ENCODE measurements around the gene ZNF263.

- TF ChIP-seq POLR2A (IDR thresholded peaks at IDR 0.05; ENCODE audit: insufficient read depth in 1 of 2, low read depth in 2 of 2, low read length in 2 of 2) (no peak), CTCF (CRISPR knock-in tag; IDR thresholded peaks at IDR 0.05) (no peak), ZNF549 (CRISPR knock-in tag; IDR thresholded peaks at IDR 0.05) (no peak), RFXANK (CRISPR knock-in tag; IDR thresholded peaks at IDR 0.05) (no peak), ZNF282 (IDR thresholded peaks at IDR 0.05; ENCODE audit: partially characterized antibody) (no peak), BHLHE40 (IDR thresholded peaks at IDR 0.05; ENCODE audit: low read length) (no peak), EP300 (IDR thresholded peaks at IDR 0.05; ENCODE audit: low read depth in 2 of 2, low read length in 2 of 2) (no peak), EP300 (CRISPR knock-in tag; IDR thresholded peaks at IDR 0.05; ENCODE audit: borderline replicate concordance) (no peak)
Observed at GRCh38 chr16:3249020-3249419, 34.3 kb upstream of the ZNF263 start.

All from HepG2 (cell line).